CD1c-positive myeloid dendritic cell (primary cell): ENCODE data around the gene CHN1.

Experiments used
- DNase-seq: peaks from one replicate; pipeline ENCODE4 v3.0.0-alpha.2; 2016; ENCODE audit errors: extremely low spot score

Gene CHN1, protein sequence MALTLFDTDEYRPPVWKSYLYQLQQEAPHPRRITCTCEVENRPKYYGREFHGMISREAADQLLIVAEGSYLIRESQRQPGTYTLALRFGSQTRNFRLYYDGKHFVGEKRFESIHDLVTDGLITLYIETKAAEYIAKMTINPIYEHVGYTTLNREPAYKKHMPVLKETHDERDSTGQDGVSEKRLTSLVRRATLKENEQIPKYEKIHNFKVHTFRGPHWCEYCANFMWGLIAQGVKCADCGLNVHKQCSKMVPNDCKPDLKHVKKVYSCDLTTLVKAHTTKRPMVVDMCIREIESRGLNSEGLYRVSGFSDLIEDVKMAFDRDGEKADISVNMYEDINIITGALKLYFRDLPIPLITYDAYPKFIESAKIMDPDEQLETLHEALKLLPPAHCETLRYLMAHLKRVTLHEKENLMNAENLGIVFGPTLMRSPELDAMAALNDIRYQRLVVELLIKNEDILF

DNA sequence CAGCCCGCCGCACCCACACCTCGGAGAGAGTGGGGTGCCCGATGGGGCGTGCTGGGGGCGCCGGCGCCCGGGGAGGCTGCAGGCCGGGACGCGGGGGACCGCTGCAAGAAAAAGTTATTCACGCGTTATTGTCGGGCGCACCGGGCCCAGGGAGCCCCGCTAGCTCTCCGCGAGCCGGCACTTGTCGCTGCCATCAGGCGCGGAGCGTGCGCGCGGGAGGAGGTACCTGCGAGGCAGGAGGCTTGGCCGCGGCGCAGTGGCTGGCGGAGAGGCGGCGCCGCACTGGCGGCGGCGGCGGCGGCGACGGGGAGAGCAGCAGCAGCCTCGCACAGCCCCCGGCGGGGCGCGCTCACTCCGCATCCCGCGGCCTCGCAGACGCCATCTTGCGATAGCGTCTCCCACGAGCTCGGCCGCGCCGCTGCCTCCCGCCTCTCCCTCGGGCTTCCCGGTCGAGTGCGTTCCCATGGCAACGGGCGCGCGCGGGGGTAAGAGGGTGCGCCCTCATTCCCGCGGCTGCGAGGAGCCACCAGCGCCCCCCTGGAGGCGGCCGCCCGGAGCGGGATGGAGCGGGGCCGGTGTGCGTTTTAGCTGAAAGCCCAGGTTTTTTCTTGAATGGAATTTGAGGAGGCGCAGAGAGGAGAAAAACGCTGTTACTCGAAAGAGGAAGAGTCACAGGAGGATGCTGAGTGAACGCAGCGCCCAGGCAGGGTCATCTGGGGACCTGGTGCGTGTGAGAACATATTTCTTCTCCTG is at the start of gene CHN1:
CHN1 (minus strand) TSS at position 402 of the 753 bp plus-strand sequence. CDS start 469 bp downstream, outside the sequence.
- peak; percentile 56 for DNase-seq

GRCh38 chr2:175054340-175054739 is 49.2 kb upstream of the CHN1 start:
- no peak for DNase-seq

GRCh38 chr2:175049661-175050060 is 44.5 kb upstream of the CHN1 start:
- DNase-seq, result no peak

GRCh38 chr2:175048275-175048674 is 43.1 kb upstream of the CHN1 start:
- no peak for DNase-seq

DNA sequence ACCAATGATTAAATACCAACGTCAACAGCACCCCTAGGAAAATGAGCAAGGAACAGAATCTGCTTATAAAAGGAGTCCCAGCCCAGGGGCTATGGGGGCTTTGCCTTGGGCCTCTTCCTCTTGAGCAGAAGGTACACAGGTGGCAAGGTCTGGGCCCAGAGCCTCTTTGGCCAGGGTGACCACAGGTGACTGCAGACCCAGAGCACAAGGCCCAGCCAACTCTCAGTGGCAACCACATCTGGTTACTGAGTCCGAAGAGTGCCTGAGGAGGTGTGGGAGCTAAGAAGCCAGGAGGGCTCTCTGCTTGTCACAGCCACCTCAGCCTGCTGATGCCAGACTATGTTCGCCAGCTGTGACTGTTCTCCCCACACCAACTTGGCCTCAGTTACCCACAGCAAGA is 34.3 kb upstream of the CHN1 start:
- DNase-seq, result no peak

DNA sequence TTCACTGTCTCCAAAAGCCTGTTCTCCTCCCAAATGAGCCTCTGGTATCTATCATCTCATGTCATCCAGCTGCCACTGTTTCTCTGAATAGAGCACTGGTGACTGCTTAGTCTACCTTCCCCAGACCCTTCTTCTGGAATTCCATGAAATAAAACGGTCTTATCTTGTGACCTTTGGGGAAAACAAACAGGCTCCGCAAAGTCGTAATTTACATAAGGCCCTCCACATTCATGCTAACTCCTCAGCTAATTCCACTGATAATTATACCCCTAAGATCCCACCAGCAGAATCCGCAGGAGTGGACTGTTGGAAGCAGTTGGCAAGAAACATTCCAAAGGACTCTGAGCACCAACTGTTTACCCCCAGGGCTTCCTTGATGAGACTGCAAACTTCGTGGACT is 33.9 kb upstream of the CHN1 start:
- no peak for DNase-seq

GRCh38 chr2:175037941-175038340 is 32.8 kb upstream of the CHN1 start:
- no peak for DNase-seq

DNA sequence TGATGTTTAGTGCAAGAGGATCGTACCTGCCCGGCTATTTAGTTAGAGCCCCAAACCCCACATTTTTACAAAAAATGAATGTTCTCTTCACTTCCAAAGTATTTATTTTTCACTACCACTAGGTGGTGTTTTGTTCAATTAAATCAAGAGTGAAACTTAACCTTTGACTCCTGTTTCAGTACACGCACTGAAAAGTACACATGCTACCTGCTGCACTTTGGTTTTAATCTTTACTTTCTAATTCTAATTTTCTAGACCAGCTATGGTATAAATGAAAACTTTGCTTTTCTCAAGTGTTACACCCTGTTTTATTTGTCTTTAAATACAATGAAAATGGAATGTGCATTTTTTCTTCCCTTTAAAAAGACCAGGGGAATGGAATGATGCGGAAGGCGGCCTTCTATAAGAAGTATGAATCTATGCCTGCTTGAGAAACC is 31.4 kb upstream of the CHN1 start:
- DNase-seq, result peak; percentile 53

GRCh38 chr2:175035806-175036205 is 30.6 kb upstream of the CHN1 start:
- DNase-seq, result no peak

DNA sequence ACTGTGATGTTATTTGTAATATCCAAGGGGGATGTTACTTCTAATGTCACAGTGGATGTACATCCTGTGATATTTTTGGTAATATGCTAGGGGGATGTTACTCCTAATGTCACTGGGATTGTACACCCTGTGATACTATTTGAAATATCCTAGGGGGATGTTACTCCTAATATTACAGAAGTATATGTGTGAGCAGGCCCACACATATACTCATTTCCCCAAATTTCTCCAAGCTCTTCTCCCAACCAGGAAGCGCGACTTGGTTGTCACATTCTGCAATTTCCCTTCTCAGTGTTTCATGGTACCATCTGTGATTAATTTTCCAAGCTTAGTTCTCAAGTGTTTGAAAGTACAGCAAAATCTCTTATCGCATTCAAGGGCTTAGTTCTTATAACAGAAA is 29.5 kb upstream of the CHN1 start:
- peak; percentile 74 for DNase-seq

- peak; percentile 28 for DNase-seq
These were observed 25.4 kb upstream of the CHN1 start for GRCh38 chr2:175030380-175031271.

- DNase-seq, result no peak
These were observed 22.6 kb upstream of the CHN1 start for GRCh38 chr2:175027755-175028154.

- no peak for DNase-seq
These were observed 21.2 kb upstream of the CHN1 start for GRCh38 chr2:175026385-175026784.

GRCh38 chr2:175025946-175026345 is 20.8 kb upstream of the CHN1 start:
- DNase-seq, result no peak

- DNase-seq, result no peak
These were observed 20.1 kb upstream of the CHN1 start for GRCh38 chr2:175025233-175025632.

DNA sequence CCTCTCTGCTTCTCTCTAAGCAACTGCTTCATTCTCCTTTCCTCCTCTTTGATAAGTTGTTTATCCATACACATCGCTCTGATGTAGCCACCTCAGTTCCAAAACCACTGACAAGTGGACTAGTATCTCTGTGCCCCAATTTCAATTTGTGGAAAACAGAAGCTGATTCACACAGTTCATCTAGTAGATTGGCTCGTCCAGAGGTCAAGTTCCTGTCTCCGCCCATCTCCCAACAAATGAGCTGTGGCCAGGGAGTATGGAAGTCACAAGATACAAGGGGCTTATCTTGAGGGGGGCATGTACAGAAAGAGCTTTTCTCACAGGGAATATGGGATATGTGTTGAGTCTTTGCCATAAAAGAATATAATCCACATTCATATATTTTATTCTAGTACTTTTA is 17.7 kb upstream of the CHN1 start:
- no peak for DNase-seq

DNA sequence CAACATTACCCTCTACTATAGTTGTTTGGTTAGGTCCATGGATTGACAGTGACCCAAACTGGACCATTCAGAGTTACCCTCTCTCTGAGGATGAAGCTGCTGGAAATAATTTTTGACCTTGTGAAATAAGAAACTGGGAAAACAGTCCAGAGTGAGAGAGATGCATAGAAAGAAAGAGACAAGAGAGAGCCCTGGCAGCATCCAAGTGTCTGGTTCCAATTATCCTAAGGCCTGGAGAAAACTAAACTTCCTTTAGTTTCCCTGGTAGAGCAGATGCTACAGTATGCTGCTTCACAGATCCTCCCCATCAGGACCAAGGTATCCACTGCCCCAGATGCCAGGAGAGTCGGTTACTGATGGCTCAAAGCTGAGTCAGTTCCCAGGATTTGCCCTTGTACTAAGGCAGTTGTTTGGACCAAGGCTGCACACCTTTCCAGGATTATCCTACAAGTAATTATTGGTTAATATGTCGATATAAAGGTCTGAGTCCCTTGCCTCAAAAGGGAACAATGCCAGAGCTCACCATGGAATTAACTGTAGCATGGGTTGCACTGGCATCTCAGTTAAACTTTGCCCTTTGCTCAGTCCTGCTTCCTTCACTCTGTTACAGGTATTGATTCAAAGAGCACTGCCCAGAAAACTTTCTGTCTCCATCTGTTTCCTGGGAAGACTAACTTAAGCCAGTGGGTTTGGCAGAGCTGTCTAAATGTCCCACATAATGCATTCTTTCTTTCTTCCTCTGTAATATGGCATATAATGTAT is 14.6 kb upstream of the CHN1 start:
- no peak for DNase-seq

- no peak for DNase-seq
These were observed 12.6 kb upstream of the CHN1 start for GRCh38 chr2:175017618-175018414.

DNA sequence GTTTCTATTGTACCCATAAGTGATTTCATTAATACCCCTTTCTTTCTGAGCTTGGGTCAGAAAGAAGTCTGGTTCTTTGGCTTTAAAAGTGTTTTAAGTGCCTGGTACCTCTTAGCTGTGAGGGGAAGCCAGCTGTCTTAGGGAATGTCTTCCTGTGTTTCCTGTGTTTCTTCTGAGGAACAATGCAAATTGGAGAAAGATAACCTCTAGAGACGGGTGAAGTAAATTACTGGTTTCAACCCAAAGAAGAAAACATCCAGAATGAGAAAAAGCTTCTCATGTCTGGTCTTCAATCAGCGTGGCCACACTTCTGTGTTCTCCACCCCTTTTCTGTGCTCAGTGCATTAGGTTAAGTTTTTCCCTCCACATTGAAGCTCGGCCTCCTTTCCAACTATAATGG is 10.2 kb upstream of the CHN1 start:
- no peak for DNase-seq

DNA sequence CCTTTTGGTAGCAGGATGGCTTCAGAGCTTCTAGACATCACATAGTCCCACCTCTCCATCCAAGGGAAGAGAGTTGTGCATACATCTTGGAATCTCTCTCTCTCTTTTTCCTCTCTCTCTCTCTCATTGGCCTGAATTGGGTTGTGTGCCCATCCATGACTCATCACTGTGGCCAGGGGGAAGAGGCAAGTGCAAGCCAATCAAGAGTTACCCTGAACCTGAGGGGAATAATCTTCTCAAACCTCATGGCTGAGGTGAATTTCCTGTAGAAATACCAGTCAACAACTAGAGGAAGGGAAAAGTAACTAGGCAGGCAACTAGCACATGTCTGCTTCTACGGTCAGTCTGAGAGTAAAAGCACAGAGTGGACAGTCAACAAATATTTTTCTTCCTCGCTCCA is 7.3 kb upstream of the CHN1 start:
- DNase-seq, result no peak
